H1 (cell line): ENCODE measurements around the gene NUB1. TPM values are rescaled to one million over a fixed set of nuclear protein-coding genes. Genes with fewer than 3 reads are reported as not detected.
A peak's percentile ranks its signal among the peaks of the same experiment; 100 is the strongest.

Experiments
- CTCF ChIA-PET: fragments of 300-600 bp; sonication (Branson Sonifier 250); formaldehyde crosslinking; loops from one replicate; lab custom pipeline; 2021; ENCODE audit not compliant: partially characterized antibody; lab: Charles Lee
- POLR2A ChIA-PET: fragments of 300-600 bp; sonication (Branson Sonifier 250); formaldehyde crosslinking; loops from one replicate; lab custom pipeline; 2021; ENCODE audit warnings: inconsistent platforms; ENCODE audit not compliant: partially characterized antibody; lab: Charles Lee
- DNase-seq, 2 experiments: peaks; one replicate each; pipeline versions ENCODE4 v3.0.0 to v3.0.0-alpha.2; 2010 to 2022; ENCODE audit warnings: low spot score in 2 of 2, low read depth in 1 of 2, mixed read lengths in 1 of 2
- FAIRE-seq: peaks from 2 replicates; lab custom pipeline; 2011; peaks lifted over from hg19 to GRCh38; lab: Jason Lieb, UNC
- H2AFZ ChIP-seq: 2 replicates; pipeline ENCODE4 v1.8.1; 2012; ENCODE audit warnings: low read length, inconsistent platforms
- H2AK5ac ChIP-seq: 2 replicates; pipeline ENCODE4 v1.6.1; 2013; ENCODE audit warnings: low read depth, low read length
- H2BK120ac ChIP-seq: replicated peaks from 2 replicates; pipeline ENCODE3; 2013; ENCODE audit warnings: low read depth, low read length, inconsistent platforms
- H2BK12ac ChIP-seq: 2 replicates; pipeline ENCODE4 v1.6.1; 2013; ENCODE audit warnings: low read depth, low read length
- H2BK15ac ChIP-seq: 2 replicates; pipeline ENCODE4 v1.6.1; 2013; ENCODE audit warnings: low read length
- H2BK20ac ChIP-seq: 2 replicates; pipeline ENCODE4 v1.6.1; 2013; ENCODE audit warnings: low read length
- H2BK5ac ChIP-seq: 2 replicates; pipeline ENCODE4 v1.6.1; 2013; ENCODE audit warnings: low read depth, low read length
- H3K14ac ChIP-seq: 2 replicates; pipeline ENCODE4 v1.6.1; 2013; ENCODE audit warnings: inconsistent platforms; ENCODE audit not compliant: insufficient read length
- H3K18ac ChIP-seq: 2 replicates; pipeline ENCODE4 v1.6.1; 2013; ENCODE audit warnings: low read length; ENCODE audit errors: extremely low read depth
- H3K23ac ChIP-seq: 2 replicates; pipeline ENCODE4 v1.6.1; 2013; ENCODE audit warnings: inconsistent platforms; ENCODE audit not compliant: insufficient read length
- H3K23me2 ChIP-seq: 2 replicates; pipeline ENCODE4 v1.6.1; 2013; ENCODE audit warnings: low read depth, low read length
- H3K27ac ChIP-seq: 2 replicates; pipeline ENCODE4 v1.6.1; 2011; ENCODE audit warnings: low read depth, low read length, inconsistent platforms
- H3K27me3 ChIP-seq, 4 experiments: replicated peaks in 1 of 4; 1 replicate in 1 of 4; 2 replicates in 3 of 4; pipeline versions ENCODE4 v1.6.1 to v1.8.1; 2011 to 2013; ENCODE audit warnings: low read length in 3 of 4, mild to moderate bottlenecking in 3 of 4, inconsistent platforms in 2 of 4, mixed read lengths in 2 of 4, moderate library complexity in 1 of 4; ENCODE audit not compliant: control insufficient read depth in 3 of 4, insufficient read depth in 3 of 4; ENCODE audit errors: extremely low read depth in 1 of 4
- H3K36me3 ChIP-seq, 4 experiments: 2 replicates each; pipeline versions ENCODE4 v1.6.1 to v1.8.1; 2011 to 2013; ENCODE audit warnings: mild to moderate bottlenecking in 4 of 4, low read length in 3 of 4, moderate library complexity in 2 of 4, control low read depth in 1 of 4, inconsistent platforms in 1 of 4; ENCODE audit not compliant: insufficient read depth in 4 of 4, control insufficient read depth in 2 of 4
- H3K4ac ChIP-seq: replicated peaks from 2 replicates; pipeline ENCODE3; 2013; ENCODE audit warnings: low read length, low read depth, mixed read lengths, inconsistent platforms; ENCODE audit not compliant: insufficient read length
- H3K4me1 ChIP-seq, 4 experiments: replicated peaks in 1 of 4; 1 replicate in 1 of 4; 2 replicates in 3 of 4; pipeline versions ENCODE4 v1.6.1 to v1.8.1; 2011 to 2013; ENCODE audit warnings: low read length in 3 of 4, inconsistent platforms in 2 of 4, mixed read lengths in 1 of 4; ENCODE audit not compliant: insufficient read depth in 4 of 4, control insufficient read depth in 3 of 4
- H3K4me2 ChIP-seq, 2 experiments: 2 replicates each; pipeline versions ENCODE4 v1.6.1 to v1.8.1; 2011 to 2013; ENCODE audit warnings: low read depth in 2 of 2, low read length in 2 of 2, control low read depth in 1 of 2, inconsistent platforms in 1 of 2, mild to moderate bottlenecking in 1 of 2; ENCODE audit not compliant: insufficient read depth in 1 of 2
- H3K4me3 ChIP-seq, 4 experiments: fragments of 200-600, 300-600 bp in 1 of 4; sonication (generic), shearing (Covaris generic), sonication (Bioruptor Twin) in 1 of 4; 2 replicates each; pipeline versions ENCODE4 v1.5.1 to v1.8.1; 2011 to 2016; ENCODE audit warnings: low read length in 4 of 4, low read depth in 3 of 4, control low read depth in 2 of 4, inconsistent platforms in 2 of 4, mild to moderate bottlenecking in 2 of 4, mixed read lengths in 1 of 4, moderate library complexity in 1 of 4; ENCODE audit not compliant: insufficient read depth in 2 of 4; ENCODE audit errors: extremely low read depth in 1 of 4
- H3K56ac ChIP-seq: replicated peaks from 2 replicates; pipeline ENCODE3; 2013; ENCODE audit warnings: low read depth, mild to moderate bottlenecking, mixed read lengths, low read length, inconsistent platforms; ENCODE audit not compliant: insufficient read length
- H3K79me1 ChIP-seq: 2 replicates; pipeline ENCODE4 v1.6.1; 2013; ENCODE audit warnings: low read depth, low read length, control low read depth
- H3K79me2 ChIP-seq, 2 experiments: 2 replicates each; pipeline versions ENCODE4 v1.6.1 to v1.8.1; 2012 to 2013; ENCODE audit warnings: low read length in 2 of 2, mild to moderate bottlenecking in 2 of 2, inconsistent platforms in 1 of 2; ENCODE audit not compliant: insufficient read depth in 2 of 2, control insufficient read depth in 1 of 2
- H3K9ac ChIP-seq, 4 experiments: replicated peaks in 1 of 4; 1 replicate in 1 of 4; 2 replicates in 3 of 4; pipeline versions ENCODE4 v1.6.1 to v1.8.1; 2011 to 2013; ENCODE audit warnings: low read depth in 3 of 4, low read length in 3 of 4, control low read depth in 2 of 4, mild to moderate bottlenecking in 2 of 4, moderate library complexity in 2 of 4, inconsistent platforms in 1 of 4; ENCODE audit errors: extremely low read depth in 1 of 4
- H3K9me3 ChIP-seq, 2 experiments: 2 replicates each; pipeline versions ENCODE4 v1.6.1 to v1.8.1; 2012 to 2013; ENCODE audit warnings: mild to moderate bottlenecking in 2 of 2, moderate library complexity in 2 of 2, control low read depth in 1 of 2, inconsistent platforms in 1 of 2, low read depth in 1 of 2, low read length in 1 of 2, mixed read lengths in 1 of 2; ENCODE audit not compliant: insufficient read depth in 2 of 2
- H4K20me1 ChIP-seq, 2 experiments: replicated peaks in 1 of 2; 2 replicates each; pipeline versions ENCODE3 to v1.8.1; 2011 to 2013; ENCODE audit warnings: inconsistent platforms in 2 of 2, low read length in 2 of 2, mild to moderate bottlenecking in 1 of 2; ENCODE audit not compliant: insufficient read depth in 2 of 2, control insufficient read depth in 1 of 2
- H4K5ac ChIP-seq: 2 replicates; pipeline ENCODE4 v1.6.1; 2013; ENCODE audit warnings: low read length, low read depth, mixed read lengths, inconsistent platforms; ENCODE audit not compliant: insufficient read length
- H4K8ac ChIP-seq: 2 replicates; pipeline ENCODE4 v1.8.0; 2013; ENCODE audit warnings: mild to moderate bottlenecking, moderate library complexity, low read length, inconsistent platforms; ENCODE audit not compliant: insufficient read depth; ENCODE audit errors: extremely low read depth
- H4K91ac ChIP-seq: replicated peaks from 2 replicates; pipeline ENCODE3; 2013; ENCODE audit warnings: low read length, mixed read lengths, inconsistent platforms; ENCODE audit not compliant: insufficient read length
- ATF3 ChIP-seq: IDR thresholded peaks from 2 replicates; pipeline ENCODE4 v1.6.1; 2011; ENCODE audit warnings: low read depth, mild to moderate bottlenecking, low read length; ENCODE audit not compliant: insufficient read depth
- CBX5 ChIP-seq: fragments of 300-800, 300-1000 bp; sonication (generic); IDR thresholded peaks from 2 replicates; pipeline ENCODE4 v1.7.1; 2016; ENCODE audit warnings: antibody characterized with exemption, low read length, low read depth
- EGR1 ChIP-seq: IDR thresholded peaks from 2 replicates; pipeline ENCODE4 v1.6.1; 2011; ENCODE audit warnings: low read depth, low read length, borderline replicate concordance
- GTF2F1 ChIP-seq: IDR thresholded peaks from 2 replicates; pipeline ENCODE4 v1.6.1; 2012; ENCODE audit warnings: low read depth, low read length, improper control_type of control experiment, borderline replicate concordance
- RBBP5 ChIP-seq: IDR thresholded peaks from 2 replicates; pipeline ENCODE4 v1.7.1; 2012; ENCODE audit warnings: low read depth, mild to moderate bottlenecking, inconsistent platforms, low read length, moderate library complexity, borderline replicate concordance
- SAP30 ChIP-seq: fragments of 300-600 bp; sonication (generic); IDR thresholded peaks from 2 replicates; pipeline ENCODE4 v1.7.1; 2012; ENCODE audit warnings: low read length, moderate library complexity, mild to moderate bottlenecking, inconsistent platforms; ENCODE audit not compliant: insufficient read depth, insufficient replicate concordance
- SIRT6 ChIP-seq: IDR thresholded peaks from one replicate; pipeline ENCODE4 v1.7.1; 2012; ENCODE audit warnings: low read length, inconsistent platforms
- SRF ChIP-seq: IDR thresholded peaks from 2 replicates; pipeline ENCODE4 v1.6.1; 2011; ENCODE audit warnings: mild to moderate bottlenecking, low read depth, low read length, moderate library complexity
- TAF7 ChIP-seq: optimal IDR thresholded peaks from 2 replicates; pipeline ENCODE3; 2011; ENCODE audit warnings: low read depth, mild to moderate bottlenecking, inconsistent platforms, low read length, moderate library complexity, borderline replicate concordance
- WGBS, 2 experiments: shearing (Covaris generic) in 1 of 2; methylation state at CpG; one replicate each; pipeline versions ENCODE4 v1.1.6 to v1.1.7; 2013 to 2015; ENCODE audit warnings: low lambda C conversion rate in 2 of 2, mixed read lengths in 2 of 2, inconsistent platforms in 1 of 2, low coverage in 1 of 2, missing lambda C conversion rate in 1 of 2; ENCODE audit not compliant: insufficient replicate concordance in 2 of 2, insufficient coverage in 1 of 2, insufficient read length in 1 of 2; ENCODE audit errors: extremely low coverage in 1 of 2, missing lambda C conversion rate in 1 of 2; 5-methylcytosine and 5-hydroxymethylcytosine counted together
- polyA plus RNA-seq, 7 experiments: library from polyadenylated mRNA; depleted of rRNA in 3 of 7; stranded (reverse) in 5 of 7; unstranded in 2 of 7; fragments of >200 nt in 5 of 7; fragments of 200-250 nt in 2 of 7; gene quantifications; 1 replicate in 5 of 7; 2 replicates in 1 of 7; 4 replicates in 1 of 7; pipeline versions ENCODE4 v1.2.1 to v1.2.3, GENCODE V29; 2011 to 2013; ENCODE audit warnings: missing spikeins in 2 of 7, mixed read lengths in 2 of 7
- total RNA-seq: library from RNA; stranded (reverse); fragmentation: NEBNext Ultra II Directional; extraction: Animal tissue kit (Norgen Biotek cat#: 25700); gene quantifications from 2 replicates; pipeline ENCODE4 v1.2.1, GENCODE V29; 2021

NUB1 gene
- total and polyA plus RNA-seq, 2 of the 8 experiments (the other 6 are each of a cell fraction or from before 2014, with no cell fraction given): 22.1 to 43.5 TPM

GRCh38 chr7:151410405-151411390, 69.1 kb downstream of the NUB1 start:
- H3K79me1 ChIP-seq: no peaks in the 10 kb centered on the region; the same call in 1 of the 2 replicates
- H3K27me3 ChIP-seq: peaks cover 0 to 32% (median 19%) of the 10 kb centered on the region in 4 experiments; a peak in 6 of 7 replicates
- POLR2A ChIA-PET: interaction anchor here (0.8 to 2.7 kb wide), 5 partner anchors 13 to 52 kb away, joined by 3 to 9 read pairs (median 5); partner anchors contain the start of gene CRYGN
- H4K5ac ChIP-seq: no peak overlapping the region
- FAIRE-seq: no peak
- H3K4me2 ChIP-seq: peak overlapping the region; percentile 90 to 97
- peak in 1 of 2 experiments; percentile 76 for DNase-seq
- H3K56ac ChIP-seq: peak overlapping the region; percentile 20
- peaks cover 0 to 18% (median 14%) of the 10 kb centered on the region in 4 experiments; a peak in 6 of 7 replicates for H3K4me1 ChIP-seq
- peak overlapping the region; percentile 52 for H4K91ac ChIP-seq
- H3K9me3 ChIP-seq: no peaks in the 10 kb centered on the region
- no peak overlapping the region for H3K27ac ChIP-seq
- no peak overlapping the region for H3K14ac ChIP-seq
- H2AK5ac ChIP-seq: peak overlapping the region; percentile 29; the same call in 1 of the 2 replicates
- peak overlapping the region; percentile 65; the same call in 1 of the 2 replicates for H2BK15ac ChIP-seq
- H2BK120ac ChIP-seq: no peak overlapping the region
- peak overlapping the region; percentile 62 for H4K8ac ChIP-seq
- H2AFZ ChIP-seq: no peak overlapping the region
- H3K23me2 ChIP-seq: peaks cover 21% of the 10 kb centered on the region
- H3K18ac ChIP-seq: peak overlapping the region; percentile 78
- H3K9ac ChIP-seq: peak overlapping the region; percentile 20 to 60 (median 38); a peak in 6 of 7 replicates
- WGBS, 2 experiments: 24% methylated on average over 47 of the region's 55 CpGs; no CpG with 5 or more reads in 1 of the 2 experiments
- H2BK20ac ChIP-seq: 0 out of 2 replicates have a peak overlapping the region, but pooled peaks have one; percentile 37
- H3K79me2 ChIP-seq: no peaks in the 10 kb centered on the region
- H3K23ac ChIP-seq: no peak overlapping the region
- H3K36me3 ChIP-seq: no peaks in the 10 kb centered on the region; a peak in 1 of 8 replicates
- CTCF ChIA-PET: interaction anchor here (0.6 to 3.2 kb wide), 5 partner anchors 8 to 95 kb away, joined by 3 to 17 read pairs (median 6); partner anchors contain the start of gene CRYGN
- H2BK12ac ChIP-seq: peak overlapping the region; percentile 52; the same call in 1 of the 2 replicates
- H3K4ac ChIP-seq: no peak overlapping the region
- H3K4me3 ChIP-seq: peak overlapping the region; percentile 69 to 84 (median 80)
- H4K20me1 ChIP-seq: peaks cover 0 to 2% of the 10 kb centered on the region in 2 experiments
- peak overlapping the region; percentile 32; the same call in 1 of the 2 replicates for H2BK5ac ChIP-seq
- TF ChIP-seq SRF (no peak), TAF7 (no peak), ATF3 (no peak), EGR1 (0 out of 2 replicates have a peak, but pooled peaks have one; percentile 33), SIRT6 (no peak), CBX5 (no peak), SAP30 (peak; percentile 43), RBBP5 (no peak; the same call in none of the 2 replicates), GTF2F1 (no peak)
